ENCODE data around the gene PRR23C.
A peak's percentile ranks its signal among the peaks of the same experiment; 100 is the strongest.
"Not testable (repeated sequence)": the region's sequence is repeated elsewhere in the genome, so short reads cannot be mapped to it uniquely, and the experiment has no call there.

PRR23C gene

GRCh38 chr3:139044366-139045210 is at the start of gene PRR23C:
Gene PRR23C (minus strand): TSS chr3:139044892. CDS start chr3:139044620, 272 bp downstream.
- no peak for DNase-seq

- peak; percentile 17 for DNase-seq
These were observed 49.1 kb upstream of the PRR23C start for GRCh38 chr3:139093840-139094239.

DNA sequence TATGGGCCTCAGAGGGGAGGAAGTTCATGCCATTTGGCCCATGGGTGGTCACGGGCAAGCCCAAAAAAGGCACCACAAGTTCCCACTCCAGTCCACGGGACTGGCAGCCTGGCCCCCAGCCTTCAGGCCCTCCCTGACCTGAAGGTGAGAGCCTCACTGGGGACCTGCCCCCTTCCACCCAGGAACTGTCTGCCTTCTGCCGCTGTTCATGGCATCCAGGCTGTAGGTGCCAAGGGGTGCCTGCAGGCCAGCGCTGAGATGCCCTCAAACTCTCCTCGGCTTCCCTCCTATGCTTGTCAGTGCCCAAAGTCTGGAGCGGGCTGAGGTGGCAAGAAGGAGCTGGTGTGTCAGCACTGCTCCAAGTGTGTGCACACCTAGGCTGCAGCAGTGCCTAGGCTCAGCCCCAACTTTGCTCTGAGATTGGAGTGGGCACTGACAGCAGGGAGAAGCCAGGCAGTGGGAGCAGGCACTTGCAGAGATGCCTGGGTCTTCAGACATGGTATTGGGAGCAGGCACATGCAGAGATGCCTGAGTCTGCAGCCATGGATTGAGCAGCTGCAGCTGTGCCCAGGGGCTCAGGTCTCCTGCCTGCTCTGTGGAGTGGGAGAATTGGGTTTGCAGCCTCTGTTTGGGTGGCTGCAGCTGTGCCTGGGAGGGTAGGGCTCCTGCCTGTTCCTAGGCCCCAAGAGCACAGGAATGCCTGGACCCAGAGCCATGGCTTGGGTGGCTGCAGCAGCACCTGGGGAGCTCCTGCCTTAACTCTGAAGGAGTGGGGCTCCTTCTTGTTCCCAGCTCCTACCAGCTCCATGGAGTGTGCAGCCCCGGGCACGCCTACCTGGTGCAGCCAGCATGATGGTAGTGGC is 44.0 kb upstream of the PRR23C start:
- DNase-seq: no peak

- no peak for DNase-seq
These were observed 42.9 kb upstream of the PRR23C start for GRCh38 chr3:139087621-139088020.

DNA sequence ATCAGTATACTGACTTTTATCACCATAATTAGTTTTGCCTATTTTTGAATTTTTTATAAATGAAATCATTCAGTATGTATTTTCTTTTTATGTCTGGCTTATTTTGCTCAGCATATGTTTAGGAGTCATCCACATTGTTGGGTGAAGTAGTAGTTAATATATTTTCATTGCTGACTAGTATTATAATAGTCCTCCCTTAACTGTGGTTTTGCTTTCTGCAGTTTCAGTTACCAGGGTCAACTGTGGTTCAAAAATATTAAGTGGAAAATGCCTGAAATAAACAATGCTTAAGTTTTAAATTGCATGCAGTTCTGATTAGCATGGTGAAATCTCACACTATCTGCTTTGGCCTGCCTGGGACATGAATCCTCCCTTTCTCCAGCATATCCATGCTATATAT is 39.5 kb upstream of the PRR23C start:
- no peak for DNase-seq

GRCh38 chr3:139074565-139075115 is 29.9 kb upstream of the PRR23C start:
- no peak for DNase-seq

DNA sequence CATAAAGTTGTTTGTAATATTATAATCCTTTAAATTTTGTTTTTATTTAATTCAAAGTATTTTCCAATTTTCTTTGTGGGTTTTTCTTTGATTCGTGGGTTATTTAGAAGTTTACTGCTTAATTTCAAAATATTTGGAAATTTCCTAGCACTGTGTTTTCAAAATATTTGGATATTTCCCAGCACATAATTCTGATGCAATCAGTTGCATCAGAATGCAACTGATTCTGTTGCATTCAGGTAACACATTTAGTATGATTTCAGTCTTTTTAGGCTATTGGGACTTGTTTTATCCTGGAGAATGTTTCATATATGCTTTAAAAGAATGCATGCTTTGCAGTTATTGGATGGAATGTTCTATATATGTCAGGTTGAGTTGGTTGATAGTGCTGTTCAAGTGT is 18.2 kb upstream of the PRR23C start:
- no peak for DNase-seq

GRCh38 chr3:139052802-139053600 is 8.3 kb upstream of the PRR23C start:
- no peak for DNase-seq

- DNase-seq: no peak
These were observed 932 bp downstream of the PRR23C start for GRCh38 chr3:139043554-139044365.

DNA sequence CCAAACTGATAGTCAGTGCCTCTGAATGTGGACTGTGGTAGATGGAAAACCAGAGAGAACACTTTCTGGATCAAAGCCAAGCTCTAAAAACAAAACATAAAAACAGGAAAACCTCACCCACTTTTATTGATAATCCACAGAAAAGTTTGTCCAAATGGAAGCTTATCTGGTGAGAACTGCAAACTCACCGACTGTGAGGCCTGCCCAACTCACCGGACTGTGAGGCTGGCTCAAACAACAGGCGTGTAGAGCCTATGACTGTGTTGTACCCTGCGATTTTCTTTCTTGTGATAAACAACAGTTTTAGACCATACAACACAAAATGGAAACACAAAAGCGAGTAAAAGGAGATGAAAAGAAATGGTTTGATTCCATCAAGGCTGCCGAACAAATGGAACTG is 7.2 kb downstream of the PRR23C start:
- DNase-seq: no peak

GRCh38 chr3:139032326-139033002 is 12.2 kb downstream of the PRR23C start:
- no peak for DNase-seq

- DNase-seq: not testable (repeated sequence)
These were observed 14.1 kb downstream of the PRR23C start for GRCh38 chr3:139030576-139030975.

DNA sequence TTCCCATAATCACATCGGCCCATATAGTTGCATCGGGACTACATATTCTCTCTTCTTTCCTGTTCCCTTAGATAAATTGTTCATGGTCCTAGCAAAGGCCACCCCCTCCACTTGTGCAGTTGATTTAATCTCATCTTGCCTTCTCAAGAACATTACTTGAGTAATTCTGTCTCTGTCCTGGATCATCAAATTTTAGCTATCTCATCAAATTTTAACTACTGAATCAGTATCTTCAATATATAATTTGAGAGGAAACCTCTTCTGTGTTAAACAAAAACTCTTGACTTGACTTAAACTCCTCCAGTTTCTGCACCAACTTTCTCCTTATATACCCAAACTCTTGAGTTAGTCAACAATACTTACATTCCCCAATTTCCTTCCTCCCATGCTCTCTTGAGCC is 19.7 kb downstream of the PRR23C start:
- no peak for DNase-seq

DNA sequence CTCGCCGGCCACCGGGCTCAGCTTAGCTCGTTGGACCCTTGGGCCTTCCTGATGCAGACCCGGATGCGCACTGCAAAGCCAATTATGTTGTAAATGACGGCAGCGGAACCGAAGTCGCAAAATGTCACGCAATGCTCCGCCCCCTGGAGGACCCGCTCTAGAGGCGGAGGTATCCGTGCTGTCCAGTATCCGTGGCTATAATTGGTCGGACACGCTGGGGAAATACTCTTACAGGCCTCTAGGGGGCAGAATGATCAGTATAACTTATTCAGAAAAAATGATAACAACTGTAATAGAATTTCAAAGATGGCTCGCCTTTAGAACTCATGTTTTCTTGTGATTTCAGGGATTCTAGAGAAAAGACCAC is 23.8 kb downstream of the PRR23C start, which contains the start of gene PRR23B:
PRR23B (minus strand) TSS at position 59 of the 367 bp plus-strand sequence. CDS start 265 bp downstream, outside the sequence.
- peak; percentile 23 for DNase-seq

DNA sequence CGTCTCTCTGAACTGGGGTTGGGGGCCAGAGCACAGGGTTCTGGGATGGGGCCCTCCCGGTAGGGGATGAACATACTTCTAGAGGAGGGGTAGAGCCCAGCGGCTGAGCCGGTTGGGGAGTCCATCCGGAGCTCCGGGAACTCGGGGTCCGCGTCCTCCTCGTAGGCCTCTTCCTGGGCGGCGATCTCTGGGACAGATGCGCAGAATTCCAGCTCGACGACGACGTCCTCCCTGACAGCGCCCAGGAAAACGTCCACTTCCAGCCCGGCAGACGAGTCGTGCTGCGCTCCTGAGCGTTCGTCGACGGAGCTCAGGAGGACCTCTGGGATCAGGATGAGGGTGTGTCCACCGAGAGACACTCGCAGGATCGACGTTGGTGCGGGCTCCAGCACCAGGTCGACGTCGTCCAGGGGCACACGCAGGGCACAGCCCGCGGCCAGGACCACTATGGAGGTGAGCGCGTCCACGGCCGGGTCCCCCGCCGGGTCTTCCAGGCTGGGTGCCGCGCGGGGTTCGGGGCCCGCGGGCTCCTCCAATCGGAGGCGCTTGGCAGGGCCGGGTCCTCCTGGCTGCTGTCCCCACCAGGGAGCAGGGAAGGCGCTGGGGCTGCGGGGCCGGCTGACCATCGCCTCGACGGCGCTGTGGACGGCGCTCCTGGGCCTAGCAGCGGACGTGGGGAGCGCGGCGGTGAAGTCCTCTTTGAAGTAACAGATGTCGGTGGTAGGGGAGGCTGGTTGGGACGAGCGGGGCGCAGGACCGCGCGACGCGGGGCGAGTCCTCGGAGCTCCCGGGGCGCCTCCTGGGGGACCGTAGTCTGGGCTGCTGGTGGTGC is 24.4 kb downstream of the PRR23C start:
- DNase-seq: no peak

- no peak for DNase-seq
These were observed 28.2 kb downstream of the PRR23C start for GRCh38 chr3:139016430-139017048.

DNA sequence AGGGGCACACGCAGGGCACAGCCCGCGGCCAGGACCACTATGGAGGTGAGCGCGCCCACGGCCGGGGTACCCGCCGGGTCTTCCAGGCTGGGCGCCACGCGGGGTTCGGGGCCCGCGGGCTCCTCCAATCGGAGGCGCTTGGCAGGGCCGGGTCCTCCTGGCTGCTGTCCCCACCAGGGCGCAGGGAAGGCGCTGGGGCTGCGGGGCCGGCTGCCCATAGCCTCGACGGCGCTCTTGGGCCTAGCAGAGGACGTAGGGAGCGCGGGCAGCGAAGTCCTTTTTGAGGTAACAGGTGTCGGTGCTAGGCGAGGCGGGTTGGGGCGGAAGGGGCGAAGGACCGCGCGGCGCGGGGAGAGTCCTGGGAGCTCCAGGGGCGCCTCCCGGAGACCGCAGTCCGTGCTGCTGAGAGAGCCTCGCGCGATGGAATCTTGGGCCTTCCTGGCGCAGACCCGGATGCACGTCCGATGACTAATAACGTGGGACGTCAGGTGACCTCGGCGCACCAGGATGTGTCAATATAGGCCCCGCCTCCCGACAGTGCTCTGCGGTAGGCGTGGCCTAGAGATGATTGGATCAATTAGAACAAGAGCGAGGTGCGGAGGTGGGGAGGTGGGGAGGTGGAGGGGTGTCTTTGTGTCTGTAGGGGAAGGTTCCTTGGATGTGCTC is 38.5 kb downstream of the PRR23C start, which contains the start of gene PRR23A:
PRR23A (minus strand) TSS at position 218 of the 666 bp plus-strand sequence; CDS start at position 218, 0 bp downstream.
- no peak for DNase-seq

GRCh38 chr3:139005356-139005993 is 39.2 kb downstream of the PRR23C start:
- no peak for DNase-seq

All from NCI-H82 (cell line).